DMS114 treated with DMSO at 0.1 percent for 48 hours (cell line): ENCODE measurements around the gene SLC7A11.
"Not testable (repeated sequence)": the region's sequence is repeated elsewhere in the genome, so short reads cannot be mapped to it uniquely, and the experiment has no call there.

Source experiments
- DNase-seq: peaks from one replicate; lab custom pipeline; 2025; ENCODE audit not compliant: unreplicated experiment; lab: John Stamatoyannopoulos, UW

Gene SLC7A11

DNA sequence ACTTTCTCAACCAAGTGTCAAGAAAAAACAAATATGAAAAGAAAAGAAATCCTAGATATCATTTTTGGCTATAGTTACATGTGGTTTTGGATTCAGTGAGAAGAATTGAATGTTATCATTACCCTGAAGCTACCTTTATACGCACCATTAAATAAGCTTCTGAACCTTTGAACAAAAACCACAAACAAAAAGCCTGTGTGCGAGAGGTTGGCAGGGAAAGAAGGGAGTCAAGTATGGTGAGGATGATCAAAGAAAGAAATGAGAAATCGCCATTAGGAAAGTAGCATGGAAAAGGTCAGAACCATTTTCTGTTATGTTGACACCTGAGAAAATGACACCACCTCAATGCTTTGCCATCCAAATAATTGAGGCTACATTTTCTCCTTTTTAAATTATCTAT, 1.2 kb upstream of the SLC7A11 start:
- no peak for DNase-seq

DNA sequence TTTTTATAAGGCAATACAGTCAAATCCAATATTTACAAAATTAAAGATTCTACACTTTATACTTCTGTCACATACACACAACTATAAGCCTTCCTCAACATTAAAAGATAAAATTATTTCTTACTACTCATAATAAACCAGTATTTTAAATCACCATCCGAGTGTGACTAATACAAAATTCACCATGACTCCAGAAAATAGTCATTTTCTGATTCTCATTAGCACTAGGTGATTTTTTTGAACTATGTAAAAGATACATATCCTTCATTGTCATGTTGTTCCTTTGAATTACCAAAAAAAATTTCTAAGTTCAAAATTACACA, 646 bp upstream of the SLC7A11 start:
- DNase-seq = no peak

DNA sequence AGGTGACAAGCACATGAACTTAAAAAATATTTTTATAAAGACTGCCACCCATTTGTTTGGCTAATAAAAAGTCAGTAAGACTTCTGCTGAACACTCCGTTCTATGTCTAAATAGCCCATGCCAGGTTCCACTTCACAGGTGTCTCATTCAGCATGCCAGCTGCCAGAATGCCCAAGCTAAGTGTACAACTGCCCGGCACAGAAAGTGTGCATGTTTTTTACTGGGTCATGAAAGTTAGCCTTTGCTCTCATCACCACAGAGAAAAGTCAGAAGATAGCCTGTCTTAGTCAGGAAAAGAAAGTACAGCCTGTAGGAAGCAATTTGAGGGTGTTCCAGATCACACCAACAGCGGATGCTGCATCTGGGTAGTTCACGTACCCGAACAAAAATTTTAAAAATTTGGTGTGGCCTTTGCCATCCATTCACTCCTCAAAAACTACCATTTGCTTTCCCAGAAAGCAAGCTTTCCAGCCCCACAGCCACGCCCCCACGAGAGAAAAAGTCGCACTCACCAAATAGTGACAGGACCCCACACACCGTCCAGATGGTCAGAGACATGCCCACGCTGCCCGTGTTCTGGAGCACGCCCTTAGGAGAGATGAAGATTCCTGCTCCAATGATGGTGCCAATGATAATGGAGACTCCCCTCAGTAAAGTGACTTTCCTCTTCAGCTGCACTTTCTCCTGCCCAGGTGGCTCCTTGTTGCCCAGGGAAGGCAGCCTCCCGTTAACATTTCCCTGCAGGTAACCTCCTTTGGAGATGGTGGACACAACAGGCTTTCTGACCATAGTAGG, 671 bp downstream of the SLC7A11 start:
- DNase-seq = no peak

DNA sequence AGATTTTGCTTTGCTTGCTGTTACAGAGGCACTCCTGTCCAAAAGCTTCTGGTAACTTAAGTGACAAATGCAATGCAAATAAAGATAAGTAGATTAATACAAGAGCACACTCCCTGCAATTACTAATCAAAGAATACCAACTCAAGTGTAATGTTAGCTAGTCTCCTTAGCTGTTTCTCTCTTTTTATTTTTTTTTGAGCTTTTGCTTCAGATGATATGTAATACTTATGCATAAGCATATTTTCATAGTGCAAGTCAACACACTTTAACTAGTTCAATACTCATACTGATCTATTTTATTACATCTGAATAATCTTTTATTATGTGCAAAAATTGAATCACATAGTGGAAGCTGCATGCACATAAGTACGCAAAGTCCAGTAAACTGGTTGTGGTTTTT, 2.7 kb downstream of the SLC7A11 start:
- no peak for DNase-seq

DNA sequence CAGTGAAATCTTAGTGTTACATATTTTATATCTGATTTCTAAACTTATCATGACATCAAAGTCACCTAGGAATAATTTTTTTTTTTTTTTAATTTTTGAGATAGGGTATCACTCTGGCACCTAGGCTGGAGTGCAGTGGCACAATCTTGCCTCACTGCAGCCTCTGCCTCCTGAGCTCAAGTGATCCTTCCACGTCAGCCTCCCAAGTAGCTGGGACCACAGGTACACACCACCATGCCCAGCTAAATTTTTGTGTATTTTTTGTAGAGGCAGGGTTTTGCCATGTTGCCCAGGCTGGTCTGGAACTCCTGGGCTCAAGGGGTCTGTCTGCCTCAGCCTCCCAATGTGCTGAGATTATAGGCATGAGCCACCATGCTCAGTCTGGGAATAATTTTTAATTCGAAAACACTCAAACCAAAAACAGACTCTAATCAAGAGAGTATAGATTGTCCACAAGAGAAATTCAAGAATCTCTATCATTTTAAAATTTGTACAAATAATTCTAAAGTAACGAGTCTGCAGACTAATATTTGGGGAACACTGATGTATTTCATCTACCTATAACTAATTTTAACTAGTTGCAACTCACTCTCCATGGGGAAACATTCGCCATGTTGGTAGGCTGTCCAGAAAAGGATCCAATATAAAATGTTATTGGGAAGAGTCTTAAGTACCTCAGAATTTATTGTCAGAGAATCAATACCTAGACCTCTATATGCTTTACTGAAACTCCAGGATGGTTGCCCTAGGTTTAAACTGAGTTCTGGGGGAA, 3.4 kb downstream of the SLC7A11 start:
- DNase-seq = no peak

DNA sequence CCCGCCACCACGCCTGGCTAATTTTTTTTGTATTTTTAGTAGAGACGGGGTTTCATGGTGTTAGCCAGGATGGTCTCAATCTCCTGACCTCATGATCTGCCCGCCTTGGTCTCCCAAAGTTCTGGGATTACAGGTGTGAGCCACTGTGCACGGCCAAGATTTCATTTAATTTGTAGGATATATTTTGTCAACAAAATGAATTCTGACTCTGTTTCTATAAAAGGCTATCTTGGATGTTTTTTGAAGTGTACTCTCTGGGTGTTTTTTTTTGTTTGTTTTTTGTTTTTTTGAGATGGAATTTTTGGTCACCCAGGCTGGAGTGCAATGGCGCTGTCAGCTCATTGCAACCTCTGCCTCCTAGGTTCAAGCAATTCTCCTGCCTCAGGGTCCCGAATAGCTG, 5.0 kb downstream of the SLC7A11 start:
- not testable (repeated sequence) for DNase-seq

DNA sequence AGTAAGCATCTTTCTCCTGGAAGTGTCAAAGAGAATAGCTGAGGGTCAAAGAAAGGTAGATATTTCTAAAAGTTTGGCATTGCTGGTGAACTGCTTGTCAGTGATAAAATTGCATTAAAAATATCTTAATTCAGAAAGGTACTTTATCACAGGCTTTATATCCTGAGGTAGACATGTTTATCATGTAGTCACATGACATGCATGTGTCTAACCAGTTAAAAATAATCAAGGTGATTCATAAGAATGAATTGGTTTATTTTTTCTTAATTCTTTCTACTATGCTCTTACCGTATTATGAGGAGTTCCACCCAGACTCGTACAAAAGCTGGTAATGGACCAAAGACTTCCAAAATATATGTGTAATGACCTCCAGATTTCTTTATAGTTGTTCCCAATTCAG, 6.1 kb downstream of the SLC7A11 start:
- DNase-seq = no peak

DNA sequence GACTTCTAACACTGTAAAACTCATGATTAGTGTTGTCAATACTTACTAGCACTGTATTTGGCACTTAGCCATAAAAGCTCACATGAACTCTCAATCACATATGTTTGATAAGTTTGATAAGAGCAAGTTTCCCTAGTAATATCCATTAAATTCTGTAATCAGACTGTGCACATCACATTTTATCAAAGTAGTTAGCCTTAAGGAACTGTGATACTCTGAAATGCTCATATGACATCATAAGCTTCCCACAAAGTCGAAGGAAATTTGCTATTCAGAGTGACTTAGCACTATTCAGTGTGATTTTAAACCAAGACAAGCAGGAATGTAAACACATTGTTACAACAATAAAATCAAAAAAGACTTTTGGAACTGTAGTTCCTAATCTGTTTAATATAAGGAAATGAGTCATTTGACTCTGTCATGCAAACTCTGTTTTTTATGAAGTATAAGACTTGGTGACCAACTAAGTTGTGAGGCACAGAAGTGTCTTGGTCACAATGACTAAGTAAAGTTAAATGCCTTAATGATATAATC, 6.7 kb downstream of the SLC7A11 start:
- no peak for DNase-seq

DNA sequence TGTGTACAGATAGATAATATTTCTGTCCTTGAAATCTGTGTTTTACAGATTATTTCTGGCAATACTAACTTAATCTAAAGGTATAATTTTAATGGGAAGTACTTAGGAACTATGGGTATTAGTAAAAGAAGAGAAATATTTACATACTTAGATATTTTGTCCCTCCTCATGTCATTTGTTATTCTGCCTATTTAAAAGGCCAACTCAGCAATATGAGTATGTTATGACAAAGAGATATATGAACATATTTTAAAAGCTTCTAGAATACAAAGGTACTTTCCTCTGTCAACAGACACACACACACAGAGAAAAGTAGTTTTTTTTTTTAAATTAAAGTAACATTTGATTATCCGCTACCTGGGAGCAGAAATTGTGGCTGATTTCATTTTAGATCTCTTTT, 7.9 kb downstream of the SLC7A11 start:
- no peak for DNase-seq

DNA sequence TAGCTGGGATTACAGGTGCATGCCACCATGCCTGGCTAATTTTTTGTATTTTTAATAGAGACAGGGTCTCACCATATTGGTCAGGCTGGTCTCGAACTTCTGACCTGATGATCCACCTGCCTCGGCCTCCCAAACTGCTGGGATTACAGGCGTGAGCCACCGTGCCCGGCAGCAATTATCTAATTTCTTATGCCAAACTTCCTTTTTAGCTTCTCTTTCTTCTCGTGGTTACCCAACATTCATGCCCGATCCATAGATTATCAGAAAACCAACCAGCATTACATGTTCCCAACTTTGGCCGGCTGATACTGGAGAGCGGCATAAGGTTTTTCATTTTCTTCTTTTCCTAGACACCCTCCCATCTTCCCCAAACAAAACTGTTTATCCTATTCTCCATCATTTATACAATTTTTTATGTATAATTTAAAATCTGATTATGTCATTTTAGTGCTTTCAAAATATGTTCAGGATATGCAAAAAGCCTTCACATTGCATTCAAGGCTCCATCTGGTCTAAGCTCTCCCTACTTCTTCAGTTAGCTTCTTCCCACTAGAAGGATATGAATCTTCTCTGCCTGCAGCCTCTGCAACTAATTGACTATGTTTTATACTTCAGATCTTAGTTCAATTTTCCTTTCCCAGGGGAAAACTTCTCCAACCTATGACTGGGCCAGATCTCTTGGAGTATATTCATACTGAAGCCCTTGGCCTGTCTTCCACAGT, 8.7 kb downstream of the SLC7A11 start:
- no peak for DNase-seq

DNA sequence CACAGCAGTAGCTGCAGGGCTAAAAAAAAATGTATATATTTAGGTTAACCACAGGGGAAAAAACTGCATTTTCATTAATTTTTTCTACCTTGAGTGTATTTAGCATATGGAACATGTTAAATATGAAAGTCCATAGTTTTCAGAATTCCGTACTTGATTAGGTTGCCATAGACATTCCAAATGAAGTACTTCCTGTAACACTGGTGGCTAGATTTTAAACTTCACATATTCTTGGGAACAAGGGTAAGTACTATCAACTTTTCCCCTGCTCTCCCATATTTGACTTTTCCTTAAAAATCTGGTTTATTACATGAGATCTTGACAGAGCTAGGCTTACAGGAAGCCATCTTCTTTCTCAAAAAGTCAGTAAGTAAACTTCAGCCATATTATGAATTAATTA, 9.8 kb downstream of the SLC7A11 start:
- DNase-seq = no peak

DNA sequence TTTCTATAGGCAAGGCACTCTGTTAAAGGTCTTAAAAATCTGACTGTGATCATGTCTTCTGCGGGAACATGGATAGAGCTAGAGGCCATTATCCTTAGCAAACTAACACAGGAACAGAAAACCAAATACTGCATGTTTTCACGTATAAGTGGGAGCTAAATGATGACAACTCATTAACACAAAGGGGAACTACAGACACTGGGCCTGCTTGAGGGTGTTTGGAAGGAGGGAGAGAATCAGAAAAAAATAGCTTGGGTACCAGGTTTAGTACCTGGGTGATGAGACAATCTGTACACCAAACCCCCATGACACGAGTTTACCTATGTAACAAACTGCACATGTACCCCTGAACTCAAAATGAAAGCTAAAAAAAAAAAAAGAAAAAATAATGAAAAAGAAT, 12.1 kb downstream of the SLC7A11 start:
- DNase-seq = no peak

DNA sequence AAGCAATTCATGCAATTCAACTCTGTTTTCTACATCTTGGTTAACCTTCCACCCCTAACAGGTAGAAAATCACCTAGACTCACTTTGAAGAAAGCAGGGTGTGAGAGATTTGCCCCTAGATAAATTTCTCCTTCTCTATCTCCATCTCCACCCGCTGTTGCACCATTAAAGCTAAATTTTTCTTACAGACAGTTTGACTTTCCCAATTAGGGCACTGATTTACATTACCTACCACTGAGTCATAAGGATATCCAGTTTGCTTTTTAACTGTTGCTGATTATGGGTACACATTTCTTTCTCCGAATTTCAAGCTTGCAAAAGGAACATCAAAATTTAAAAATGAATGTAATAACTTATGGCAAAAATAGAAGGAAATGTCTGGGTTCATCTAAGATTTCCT, 13.0 kb downstream of the SLC7A11 start:
- DNase-seq = no peak

DNA sequence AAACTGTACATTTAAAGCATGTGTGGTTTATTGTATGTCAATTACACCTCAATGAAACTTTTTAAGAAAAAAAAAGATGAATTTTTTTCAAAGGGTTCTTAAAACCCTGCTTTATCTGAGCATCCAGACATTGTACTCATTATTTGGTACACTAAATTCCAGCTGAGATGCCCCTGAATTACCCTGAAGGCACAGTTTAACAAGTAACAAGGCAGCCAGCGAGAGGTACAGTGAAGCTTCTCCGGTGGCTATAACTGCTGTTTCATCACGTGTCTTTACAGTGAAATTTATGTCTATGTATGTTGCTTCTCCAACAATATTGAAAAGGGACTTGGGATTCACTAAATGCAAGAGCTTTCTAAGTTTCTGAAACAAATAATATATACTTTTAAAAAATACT, 15.8 kb downstream of the SLC7A11 start:
- DNase-seq = no peak

DNA sequence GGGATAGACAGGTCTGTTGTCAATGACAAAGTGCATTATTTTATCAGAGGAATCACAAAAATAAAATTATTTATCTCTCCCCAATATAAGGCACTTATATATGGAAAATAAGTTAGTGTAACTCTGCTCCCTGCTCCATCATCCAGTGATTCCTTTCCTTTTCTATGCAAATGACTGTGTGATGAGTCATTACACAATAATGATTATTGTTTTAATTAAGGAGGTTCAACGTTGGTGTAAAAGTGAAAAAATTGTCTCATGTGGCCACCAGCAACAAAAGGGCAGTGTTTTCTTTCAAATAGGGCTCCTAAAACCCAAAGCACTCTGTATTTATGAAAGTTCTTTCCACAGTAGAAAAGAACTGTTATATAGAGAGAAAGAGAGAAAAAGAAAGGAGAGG, 16.7 kb downstream of the SLC7A11 start:
- no peak for DNase-seq

DNA sequence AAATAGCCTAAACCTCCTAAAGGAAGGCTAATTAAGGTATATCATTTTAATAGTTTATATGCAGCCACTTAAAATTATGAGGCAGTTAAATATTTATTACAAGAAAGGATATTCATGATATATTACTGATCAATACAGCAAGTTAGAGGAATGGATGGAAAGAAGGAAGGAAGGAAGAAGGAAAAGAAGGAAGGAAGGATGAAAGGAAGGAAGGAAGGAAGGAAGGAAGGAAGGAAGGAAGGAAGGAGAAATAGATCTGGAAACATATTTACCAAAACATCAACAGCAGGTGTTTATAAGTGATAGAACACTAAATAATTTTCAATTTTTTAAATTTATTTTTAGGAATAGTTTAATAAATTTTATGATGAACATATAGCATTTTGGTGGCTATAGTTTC, 17.5 kb downstream of the SLC7A11 start:
- DNase-seq = no peak

DNA sequence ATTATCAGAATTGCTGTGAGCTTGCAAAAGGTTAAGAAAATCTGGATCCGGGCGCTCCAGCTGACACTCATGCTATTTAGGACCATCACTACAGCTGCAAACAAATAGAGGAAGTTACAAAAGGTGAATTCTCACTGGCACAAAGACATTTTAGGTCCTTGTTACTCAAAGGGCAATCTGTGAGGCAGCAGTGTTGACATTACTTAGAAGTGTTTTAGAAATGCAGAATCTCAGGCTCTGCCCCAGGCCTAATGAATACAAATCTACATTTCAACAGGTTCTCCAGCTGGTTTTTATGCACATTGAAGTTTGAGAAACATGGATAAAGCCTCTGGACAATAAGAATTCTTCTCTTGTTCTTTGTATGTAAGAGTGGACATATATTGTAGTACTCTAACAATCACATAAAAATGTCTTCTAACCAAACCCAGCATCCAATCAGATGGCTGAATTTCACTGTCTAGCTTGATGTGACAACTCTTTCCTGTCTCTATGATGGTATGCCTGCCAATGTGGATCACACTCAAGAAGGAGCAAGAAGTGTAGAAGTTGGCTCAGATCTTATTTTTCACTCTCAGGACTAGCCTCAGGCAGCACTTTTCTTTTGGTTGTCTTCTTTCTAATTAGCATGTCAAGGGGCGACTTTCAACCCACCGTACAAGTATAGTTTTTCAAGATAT, 18.8 kb downstream of the SLC7A11 start:
- no peak for DNase-seq

DNA sequence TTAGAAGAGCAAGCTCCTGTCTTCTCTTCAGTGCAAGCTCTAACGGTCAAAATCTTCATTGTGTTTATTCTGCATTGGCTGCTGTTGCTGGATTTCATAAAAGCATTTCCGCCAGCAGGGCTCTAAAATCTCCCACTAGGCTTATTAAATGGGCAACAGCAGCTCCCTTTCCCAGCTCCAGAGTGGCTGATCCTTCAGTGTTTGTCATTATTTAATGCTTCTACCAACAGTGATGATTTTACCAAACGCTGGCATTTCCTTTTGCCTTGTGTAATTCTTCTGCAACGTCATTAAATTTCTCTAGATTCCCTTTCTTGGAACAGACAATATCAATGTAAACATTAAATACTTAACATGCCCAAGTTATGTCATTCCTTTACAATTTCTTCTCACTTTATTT, 20.1 kb downstream of the SLC7A11 start:
- no peak for DNase-seq

DNA sequence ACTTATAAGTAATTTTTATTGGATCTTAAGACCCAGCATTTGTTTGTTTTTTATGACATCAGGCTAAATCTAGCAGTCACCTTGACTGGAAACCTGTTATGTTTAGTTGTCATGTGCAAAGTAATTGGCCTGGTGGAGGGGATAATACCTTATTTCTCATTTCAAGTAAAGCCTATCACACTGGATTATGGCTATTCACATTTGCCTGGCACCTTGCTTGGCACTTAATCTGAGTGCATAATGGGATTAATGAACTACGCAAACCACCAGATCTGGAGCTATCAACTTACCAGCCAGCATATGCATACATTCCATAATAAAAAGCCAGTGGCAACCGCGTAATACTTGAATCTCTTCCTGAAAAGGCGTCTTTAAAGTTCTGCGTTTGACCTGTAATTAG, 23.2 kb downstream of the SLC7A11 start:
- no peak for DNase-seq

DNA sequence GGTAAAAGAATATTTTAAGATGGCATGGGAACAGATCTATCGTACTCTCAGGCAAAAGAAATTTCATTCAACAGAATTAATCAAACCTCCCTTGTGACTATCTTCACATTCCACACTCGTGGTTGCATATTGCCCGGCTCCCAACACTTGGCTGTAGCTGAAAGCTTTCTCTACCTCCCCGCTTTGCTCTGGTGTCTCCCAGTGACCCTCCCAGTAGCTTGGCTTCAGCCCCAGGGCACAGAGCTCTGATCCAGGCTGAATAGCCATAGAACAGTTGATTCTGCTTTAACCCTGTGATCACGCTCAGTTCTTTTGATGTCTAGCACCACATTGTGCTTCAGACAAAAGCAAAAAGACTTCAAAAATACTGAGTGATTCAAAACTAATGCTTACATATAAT, 24.6 kb downstream of the SLC7A11 start:
- DNase-seq = no peak

DNA sequence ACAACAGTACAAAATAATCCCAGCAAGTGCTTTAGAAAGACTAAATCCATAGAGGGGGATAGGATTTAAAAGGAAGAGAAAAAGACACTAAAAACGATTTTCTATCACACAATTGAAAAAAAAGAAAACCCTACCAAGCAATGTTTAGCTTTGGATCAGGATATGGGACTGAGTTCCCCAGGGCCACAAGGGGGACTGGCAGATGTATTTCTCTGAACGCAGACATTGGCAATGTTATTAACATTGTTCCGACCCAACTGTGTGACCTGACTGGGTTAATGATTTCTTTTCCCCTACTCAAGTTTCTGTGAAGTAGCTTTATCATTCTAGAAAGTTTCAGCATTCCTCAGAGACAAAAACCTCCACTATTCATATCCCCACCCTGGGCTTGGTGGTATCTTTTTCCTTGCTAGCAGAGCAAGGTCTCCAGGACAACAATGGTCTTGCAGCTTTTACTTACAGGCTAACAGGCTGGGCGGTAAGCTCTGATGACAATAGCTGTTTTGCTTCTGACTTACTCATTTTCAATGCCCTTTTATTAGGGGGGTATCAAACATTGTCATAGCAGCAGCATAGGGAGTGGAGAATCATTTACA, 25.8 kb downstream of the SLC7A11 start:
- no peak for DNase-seq
